ENCODE measurements around the gene SHLD1.

The SHLD1 gene

DNA sequence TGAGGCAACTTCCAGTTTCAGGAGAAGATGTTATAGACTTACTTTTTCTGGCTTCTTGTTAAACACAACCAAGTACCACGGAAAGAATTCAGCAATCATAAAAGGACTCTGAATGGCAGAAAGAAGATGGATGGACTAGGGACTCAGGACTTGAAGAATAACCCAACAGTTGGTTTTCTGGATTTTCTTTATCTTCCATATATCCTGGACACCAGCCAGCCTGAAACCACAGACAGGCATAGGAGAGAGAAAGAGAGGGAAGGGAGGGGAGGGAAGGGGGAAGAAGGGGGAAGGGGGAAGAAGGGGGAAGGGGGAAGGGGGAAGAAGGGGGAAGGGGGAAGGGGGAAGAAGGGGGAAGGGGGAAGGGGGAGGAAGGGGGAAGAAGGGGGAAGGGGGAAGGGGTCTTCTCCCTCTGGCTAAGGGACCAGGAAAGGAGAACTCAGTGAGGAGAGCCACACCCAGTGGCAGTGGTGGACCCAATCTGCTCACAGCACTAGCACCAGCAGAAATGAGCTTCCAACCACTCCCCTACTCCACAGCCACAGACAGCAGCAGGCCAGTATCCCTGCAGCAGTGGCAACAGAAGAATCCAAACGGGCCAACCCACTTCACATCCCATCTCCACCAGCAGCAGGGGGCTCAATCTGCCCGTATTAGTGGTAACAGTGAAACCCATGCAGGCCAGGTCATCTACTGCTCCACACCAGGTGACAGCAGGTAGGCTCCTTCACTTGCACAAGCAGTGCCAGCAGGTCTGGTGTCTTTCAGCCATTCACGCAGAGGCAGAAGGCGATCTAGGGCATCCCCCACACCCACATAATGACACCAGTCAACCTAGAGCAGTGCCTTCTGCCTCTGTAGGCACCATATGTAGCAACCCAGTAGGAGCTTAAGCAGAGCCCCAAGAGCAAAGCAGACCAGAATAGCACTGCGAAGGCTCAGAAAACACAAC lies 121.5 kb downstream of the SHLD1 start:
- no peak for DNase-seq (ENCODE audit: low spot score)

DNA sequence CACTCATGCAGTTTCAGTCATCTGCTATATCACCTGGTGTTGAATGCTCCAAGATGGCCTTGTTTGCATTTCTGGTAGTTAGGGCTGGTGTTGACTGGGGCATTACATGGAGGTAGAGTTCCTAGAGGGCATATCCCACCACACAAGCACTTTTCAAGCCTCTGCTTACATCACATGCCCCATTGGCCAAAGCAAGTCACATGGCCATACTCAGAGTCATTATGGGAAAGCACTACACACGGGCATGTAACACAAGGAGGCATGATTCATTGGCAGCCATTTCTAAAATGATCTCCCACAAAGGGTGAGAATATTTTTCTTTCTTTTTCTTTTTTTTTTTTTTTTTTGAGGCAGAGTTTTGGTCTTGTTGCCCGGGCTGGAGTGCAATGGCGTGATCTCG lies 126.9 kb downstream of the SHLD1 start:
- TF ChIP-seq, protein P1, sequence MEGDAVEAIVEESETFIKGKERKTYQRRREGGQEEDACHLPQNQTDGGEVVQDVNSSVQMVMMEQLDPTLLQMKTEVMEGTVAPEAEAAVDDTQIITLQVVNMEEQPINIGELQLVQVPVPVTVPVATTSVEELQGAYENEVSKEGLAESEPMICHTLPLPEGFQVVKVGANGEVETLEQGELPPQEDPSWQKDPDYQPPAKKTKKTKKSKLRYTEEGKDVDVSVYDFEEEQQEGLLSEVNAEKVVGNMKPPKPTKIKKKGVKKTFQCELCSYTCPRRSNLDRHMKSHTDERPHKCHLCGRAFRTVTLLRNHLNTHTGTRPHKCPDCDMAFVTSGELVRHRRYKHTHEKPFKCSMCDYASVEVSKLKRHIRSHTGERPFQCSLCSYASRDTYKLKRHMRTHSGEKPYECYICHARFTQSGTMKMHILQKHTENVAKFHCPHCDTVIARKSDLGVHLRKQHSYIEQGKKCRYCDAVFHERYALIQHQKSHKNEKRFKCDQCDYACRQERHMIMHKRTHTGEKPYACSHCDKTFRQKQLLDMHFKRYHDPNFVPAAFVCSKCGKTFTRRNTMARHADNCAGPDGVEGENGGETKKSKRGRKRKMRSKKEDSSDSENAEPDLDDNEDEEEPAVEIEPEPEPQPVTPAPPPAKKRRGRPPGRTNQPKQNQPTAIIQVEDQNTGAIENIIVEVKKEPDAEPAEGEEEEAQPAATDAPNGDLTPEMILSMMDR (IDR thresholded peaks at IDR 0.05; ENCODE audit: extremely low read depth, missing control alignments): no peak
- no peak for DNase-seq (ENCODE audit: low spot score)

More for the DNA sequence above, 121.5 kb downstream of the SHLD1 start:
- TF ChIP-seq, protein P1 (IDR thresholded peaks at IDR 0.05; ENCODE audit: extremely low read depth, missing control alignments): no peak

DNA sequence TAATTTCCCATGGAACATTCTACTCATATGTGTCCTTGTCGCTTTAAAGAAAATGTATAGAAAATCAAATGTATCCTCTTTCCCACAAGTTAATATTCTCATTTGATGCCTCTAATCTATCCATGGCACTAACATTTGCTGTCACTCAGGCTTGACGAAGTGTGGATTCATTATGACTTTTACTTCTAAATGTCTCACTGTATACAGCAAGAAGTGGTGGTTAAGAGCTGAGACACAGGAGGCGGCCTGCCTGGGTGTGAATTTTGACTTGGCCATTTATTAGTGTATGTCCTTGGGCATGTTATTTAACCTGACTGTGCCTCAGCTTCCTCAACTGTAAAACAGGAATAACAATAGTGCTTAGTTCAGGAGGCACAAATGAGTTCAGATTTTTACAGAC lies 130.1 kb downstream of the SHLD1 start:
- TF ChIP-seq, protein P1 (IDR thresholded peaks at IDR 0.05; ENCODE audit: extremely low read depth, missing control alignments): no peak

DNA sequence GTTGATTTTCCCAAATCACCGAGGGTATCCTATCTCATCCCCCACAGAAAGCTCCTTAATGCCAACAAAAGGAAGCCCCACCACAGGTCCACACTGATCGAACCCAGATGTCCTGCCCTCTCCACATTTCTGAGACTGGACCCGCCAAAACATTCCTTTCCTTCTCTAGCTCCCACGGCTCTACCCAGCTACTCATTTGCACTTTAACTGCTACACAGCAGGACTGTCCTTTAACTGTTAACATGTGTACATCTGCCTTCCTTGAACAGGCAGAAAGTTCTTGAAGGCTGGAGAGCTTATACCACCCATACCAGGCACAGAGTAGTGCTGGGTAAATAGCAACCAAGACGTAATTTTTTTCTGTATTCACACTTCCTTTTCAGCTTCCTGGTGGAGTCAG lies 131.5 kb downstream of the SHLD1 start:
- no peak for DNase-seq (ENCODE audit: low spot score)
- TF ChIP-seq, protein P1 (IDR thresholded peaks at IDR 0.05; ENCODE audit: extremely low read depth, missing control alignments): no peak

More for the DNA sequence above, 130.1 kb downstream of the SHLD1 start:
- no peak for DNase-seq (ENCODE audit: low spot score)

DNA sequence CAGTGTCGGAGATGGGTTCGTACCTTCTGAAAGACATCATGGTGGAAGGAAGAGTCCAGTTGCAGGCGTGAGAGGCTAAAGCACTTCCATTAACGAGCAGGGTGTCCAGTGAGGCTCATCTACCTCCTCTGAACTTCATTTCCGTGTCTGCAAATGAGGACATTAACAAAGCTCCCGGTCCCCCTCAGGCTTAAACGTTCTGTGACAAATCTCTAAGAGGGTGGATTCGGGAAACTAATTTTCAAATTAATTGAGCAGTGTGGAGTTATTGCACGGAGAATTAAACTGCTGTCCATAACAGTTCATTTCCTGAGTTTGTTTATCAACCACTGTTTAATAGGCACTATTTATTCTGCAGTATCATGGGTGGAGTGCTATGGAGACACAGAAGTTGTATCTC lies 132.0 kb downstream of the SHLD1 start:
- TF ChIP-seq, protein P1 (IDR thresholded peaks at IDR 0.05; ENCODE audit: extremely low read depth, missing control alignments): no peak
- no peak for DNase-seq (ENCODE audit: low spot score)

DNA sequence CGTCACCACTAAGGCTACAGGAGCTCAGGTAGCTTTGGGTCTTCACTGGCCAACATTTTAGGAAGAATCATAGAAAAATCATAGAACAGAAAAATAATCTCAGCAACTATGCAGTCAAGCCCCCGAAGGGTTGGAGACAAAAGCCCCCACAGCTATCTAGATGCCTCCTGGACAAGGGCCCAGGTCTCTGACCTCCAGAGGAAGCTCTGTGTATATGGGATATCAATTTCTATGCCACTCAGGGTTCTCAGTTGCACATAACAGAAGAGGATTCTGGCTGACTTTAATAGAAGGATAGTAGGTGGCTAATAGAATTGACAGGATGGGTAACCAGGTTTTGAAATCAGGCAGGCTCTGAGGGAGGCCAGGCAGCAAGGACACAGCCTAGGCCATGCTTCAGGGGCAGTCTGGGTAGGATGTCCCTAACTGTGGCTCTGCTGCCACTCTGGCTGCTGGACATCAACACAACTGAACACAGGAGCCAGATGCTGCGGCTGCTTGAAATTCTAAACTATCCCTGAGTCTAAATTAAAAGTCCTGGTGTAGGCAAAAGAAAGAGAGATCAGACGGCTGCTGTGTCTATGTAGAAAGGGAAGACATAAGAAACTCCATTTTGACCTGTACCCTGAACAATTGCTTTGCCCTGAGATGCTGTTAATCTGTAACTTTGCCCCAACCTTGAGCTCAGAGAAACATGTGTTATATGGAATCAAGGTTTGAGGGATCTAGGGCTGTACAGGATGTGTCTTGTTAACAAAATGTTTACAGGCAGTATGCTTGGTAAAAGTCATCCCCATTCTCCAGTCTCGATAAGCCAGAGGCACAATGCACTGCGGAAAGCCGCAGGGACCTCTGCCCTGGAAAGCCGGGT lies 134.5 kb downstream of the SHLD1 start:
- no peak for DNase-seq (ENCODE audit: low spot score)

More for the DNA sequence above, 134.5 kb downstream of the SHLD1 start:
- TF ChIP-seq, protein P1 (IDR thresholded peaks at IDR 0.05; ENCODE audit: extremely low read depth, missing control alignments): no peak

Measured in GM20000 (cell line).